Nephron progenitor cell (in vitro differentiated cells): Measurements from ENCODE around the gene EIF3L.

Source experiments
- DNase-seq: peaks from one replicate; pipeline ENCODE4 v3.0.0; 2021
- H3K27ac Mint-ChIP-seq: 2 replicates; pipeline ENCODE4 v1.8.0; 2021; ENCODE audit warnings: mild to moderate bottlenecking, moderate library complexity, mixed read lengths
- H3K27me3 Mint-ChIP-seq: 2 replicates; pipeline ENCODE4 v1.8.0; 2021; ENCODE audit warnings: mild to moderate bottlenecking, low read depth, mixed read lengths; ENCODE audit not compliant: poor library complexity
- H3K36me3 Mint-ChIP-seq: 2 replicates; pipeline ENCODE4 v1.8.0; 2021; ENCODE audit warnings: low read depth, mixed read lengths
- H3K4me1 Mint-ChIP-seq: 2 replicates; pipeline ENCODE4 v1.8.0; 2021; ENCODE audit warnings: mixed read lengths
- H3K4me3 Mint-ChIP-seq: 2 replicates; pipeline ENCODE4 v1.8.0; 2021; ENCODE audit warnings: mild to moderate bottlenecking, moderate library complexity, mixed read lengths
- H3K9me3 Mint-ChIP-seq: 2 replicates; pipeline ENCODE4 v1.8.0; 2021; ENCODE audit warnings: mild to moderate bottlenecking, moderate library complexity, mixed read lengths
- CTCF ChIP-seq: fragments of 200-600 bp; sonication (generic); IDR thresholded peaks from 2 replicates; pipeline ENCODE4 v1.5.0; 2021; ENCODE audit warnings: antibody characterized with exemption

EIF3L gene

GRCh38 chr22:37922191-37922590 lies 73.0 kb downstream of the EIF3L start:
- peaks cover 2% of the 10 kb centered on the region for H3K27me3 Mint-ChIP-seq

GRCh38 chr22:37923927-37924326 lies 74.7 kb downstream of the EIF3L start:
- Mint-ChIP-seq H3K4me1 (peaks cover 7% of the 10 kb centered on the region), H3K27me3 (peaks cover 2% of the 10 kb centered on the region), H3K4me3 (no peak overlapping the region), H3K36me3 (peaks cover 13% of the 10 kb centered on the region), H3K9me3 (no peaks in the 10 kb centered on the region), H3K27ac (peak overlapping the region; percentile 86)
- no peak for DNase-seq
- TF ChIP-seq CTCF: no peak

More at GRCh38 chr22:37922191-37922590, 73.0 kb downstream of the EIF3L start:
- Mint-ChIP-seq H3K4me1 (peaks cover 18% of the 10 kb centered on the region), H3K9me3 (no peaks in the 10 kb centered on the region), H3K36me3 (peaks cover 5% of the 10 kb centered on the region), H3K4me3 (no peak overlapping the region), H3K27ac (no peak overlapping the region)
- no peak for TF ChIP-seq CTCF
- no peak for DNase-seq

GRCh38 chr22:37924386-37925065 lies 75.3 kb downstream of the EIF3L start:
- DNase-seq: no peak
- Mint-ChIP-seq H3K4me3 (no peak overlapping the region), H3K4me1 (peaks cover 7% of the 10 kb centered on the region), H3K36me3 (peaks cover 18% of the 10 kb centered on the region), H3K27ac (no peak overlapping the region), H3K27me3 (peaks cover 2% of the 10 kb centered on the region), H3K9me3 (no peaks in the 10 kb centered on the region)
- no peak for TF ChIP-seq CTCF

- no peak for TF ChIP-seq CTCF
- no peak for DNase-seq
- Mint-ChIP-seq H3K36me3 (peaks cover 13% of the 10 kb centered on the region), H3K9me3 (no peaks in the 10 kb centered on the region), H3K4me3 (no peak overlapping the region), H3K4me1 (peaks cover 7% of the 10 kb centered on the region), H3K27ac (no peak overlapping the region), H3K27me3 (peaks cover 2% of the 10 kb centered on the region)
Observed at GRCh38 chr22:37925330-37925729, 76.1 kb downstream of the EIF3L start.

GRCh38 chr22:37925767-37926166 lies 76.5 kb downstream of the EIF3L start:
- Mint-ChIP-seq H3K4me3 (no peak overlapping the region), H3K4me1 (peaks cover 7% of the 10 kb centered on the region), H3K27ac (no peak overlapping the region), H3K27me3 (peaks cover 2% of the 10 kb centered on the region), H3K36me3 (peaks cover 12% of the 10 kb centered on the region), H3K9me3 (no peaks in the 10 kb centered on the region)
- no peak for DNase-seq
- TF ChIP-seq CTCF: no peak

- H3K9me3 Mint-ChIP-seq: no peaks in the 10 kb centered on the region
- peaks cover 12% of the 10 kb centered on the region for H3K36me3 Mint-ChIP-seq
- H3K27ac Mint-ChIP-seq: no peak overlapping the region
- no peak for TF ChIP-seq CTCF
- H3K4me1 Mint-ChIP-seq: peaks cover 7% of the 10 kb centered on the region
- H3K27me3 Mint-ChIP-seq: peaks cover 2% of the 10 kb centered on the region
- DNase-seq: no peak
- no peak overlapping the region for H3K4me3 Mint-ChIP-seq
Observed at GRCh38 chr22:37926358-37926757, 77.1 kb downstream of the EIF3L start.
